OCI-LY7 (cell line): ENCODE measurements around the gene SPARC. TPM values are rescaled to one million over a fixed set of nuclear protein-coding genes. Genes with fewer than 3 reads are reported as not detected.

ENCODE experiments used
- BruUV-seq: library from RNA; stranded (reverse); fragments of 400-500 nt; replicated peaks from 2 replicates; lab custom pipeline; 2021; lab: Mats Ljungman, UMichigan
- CTCF ChIA-PET: fragments of 300-600 bp; sonication (Branson Sonifier 250); formaldehyde crosslinking; loops from one replicate; lab custom pipeline; 2022; ENCODE audit warnings: antibody characterized with exemption; ENCODE audit not compliant: unreplicated experiment; lab: Charles Lee
- POLR2A ChIA-PET: fragments of 300-600 bp; sonication (Branson Sonifier 250); formaldehyde crosslinking; loops from one replicate; lab custom pipeline; 2022; ENCODE audit warnings: antibody characterized with exemption; lab: Charles Lee
- DNase-seq: peaks from one replicate; pipeline ENCODE4 v3.0.0-alpha.2; 2015; ENCODE audit warnings: low spot score
- H2AFZ ChIP-seq: fragments of 200-600 bp; sonication (generic), shearing (Covaris generic); 2 replicates; pipeline ENCODE4 v1.6.1; 2014; ENCODE audit warnings: mild to moderate bottlenecking, antibody characterized with exemption, low read length, moderate library complexity
- H3K27ac ChIP-seq: fragments of 200-600 bp; sonication (generic); 2 replicates; pipeline ENCODE4 v1.5.1; 2014; ENCODE audit warnings: mixed run types, low read depth, mild to moderate bottlenecking, moderate library complexity, low read length, inconsistent platforms; ENCODE audit not compliant: poor library complexity, severe bottlenecking
- H3K36me3 ChIP-seq: fragments of 200-600 bp; sonication (generic); 2 replicates; pipeline ENCODE4 v1.6.1; 2014; ENCODE audit warnings: mild to moderate bottlenecking, antibody characterized with exemption, low read length, moderate library complexity, mixed read lengths; ENCODE audit not compliant: insufficient read depth
- H3K4me1 ChIP-seq: fragments of 200-600 bp; sonication (generic); 2 replicates; pipeline ENCODE4 v1.5.1; 2014; ENCODE audit warnings: mild to moderate bottlenecking, low read length; ENCODE audit not compliant: insufficient read depth, poor library complexity, severe bottlenecking
- H3K4me2 ChIP-seq: fragments of 200-600 bp; sonication (generic); 2 replicates; pipeline ENCODE4 v1.6.1; 2014; ENCODE audit warnings: mild to moderate bottlenecking, low read length
- H3K4me3 ChIP-seq: fragments of 200-600 bp; sonication (generic); 2 replicates; pipeline ENCODE4 v1.5.1; 2014; ENCODE audit warnings: mild to moderate bottlenecking, low read depth, low read length; ENCODE audit not compliant: poor library complexity, severe bottlenecking
- H3K79me2 ChIP-seq: fragments of 200-600 bp; sonication (generic); 2 replicates; pipeline ENCODE4 v1.6.1; 2016; ENCODE audit warnings: low read depth, mild to moderate bottlenecking, low read length, moderate library complexity, mixed read lengths; ENCODE audit not compliant: insufficient read depth
- H3K9me2 ChIP-seq: fragments of 200-600 bp; sonication (generic); 2 replicates; pipeline ENCODE4 v1.6.1; 2016; ENCODE audit warnings: mild to moderate bottlenecking, low read length, mixed read lengths; ENCODE audit not compliant: insufficient read depth
- H3K9me3 ChIP-seq: fragments of 200-600 bp; sonication (generic); 2 replicates; pipeline ENCODE4 v1.6.1; 2014; ENCODE audit warnings: mild to moderate bottlenecking, mixed run types, low read length, mixed read lengths
- H4K20me1 ChIP-seq: fragments of 200-600 bp; sonication (generic); 2 replicates; pipeline ENCODE4 v1.6.1; 2014; ENCODE audit warnings: mild to moderate bottlenecking, antibody characterized with exemption, low read length, moderate library complexity, mixed read lengths; ENCODE audit not compliant: insufficient read depth
- CTCF ChIP-seq: fragments of 200-600 bp; sonication (generic); conservative IDR thresholded peaks from 2 replicates; pipeline ENCODE4 v1.5.1; 2014; ENCODE audit warnings: mild to moderate bottlenecking, antibody characterized with exemption, low read length, moderate library complexity, mixed read lengths
- EZH2phosphoT487 ChIP-seq: fragments of 200-600 bp; sonication (generic); IDR thresholded peaks from 2 replicates; pipeline ENCODE4 v1.6.1; 2018; ENCODE audit warnings: low read depth, borderline replicate concordance, mild to moderate bottlenecking, mixed run types, antibody characterized with exemption, low read length, moderate library complexity, mixed read lengths
- intact Hi-C: fragments of 100-400 bp; cut with micrococcal nuclease; formaldehyde crosslinking; loops from one replicate; pipeline ENCODE4 v1.10.0; 2022; ENCODE audit not compliant: unreplicated experiment
- total RNA-seq, 2 experiments: library from RNA; depleted of rRNA in 1 of 2; stranded (reverse); fragments of >200 nt in 1 of 2; shearing (Covaris generic) in 1 of 2; gene quantifications; 2 replicates each; pipeline ENCODE4 v1.2.3, GENCODE V29; 2014 to 2022

The SPARC gene
- total RNA-seq, 2 experiments from 2014 or later, result 0.89 TPM; not detected in 1

GRCh38 chr5:151721087-151721646 lies 34.5 kb upstream of the SPARC start:
- POLR2A ChIA-PET, result interaction anchor here (0.7 to 2.5 kb wide), 3 partner anchors 17 to 63 kb away, joined by 4 to 10 read pairs (median 4); no protein-coding TSS in a partner anchor
- CTCF ChIA-PET, result interaction anchor here (0.9 to 1.5 kb wide), 2 partner anchors 9 to 69 kb away, joined by 3 read pairs; no protein-coding TSS in a partner anchor
- H3K79me2 ChIP-seq, result no peaks in the 10 kb centered on the region
- no peaks in the 10 kb centered on the region for H3K9me2 ChIP-seq
- H3K4me2 ChIP-seq, result no peak overlapping the region
- no peak overlapping the region for H3K27ac ChIP-seq
- no peaks in the 10 kb centered on the region for H3K9me3 ChIP-seq
- intact Hi-C loops, result no loop called here
- DNase-seq, result no peak
- BruUV-seq, result no TSS peak
- no peaks in the 10 kb centered on the region for H3K36me3 ChIP-seq
- no peaks in the 10 kb centered on the region for H4K20me1 ChIP-seq
- no peak overlapping the region for H2AFZ ChIP-seq
- H3K4me1 ChIP-seq, result no peaks in the 10 kb centered on the region
- TF ChIP-seq CTCF (no peak), EZH2phosphoT487 (no peak)
- no peak overlapping the region for H3K4me3 ChIP-seq

DNA sequence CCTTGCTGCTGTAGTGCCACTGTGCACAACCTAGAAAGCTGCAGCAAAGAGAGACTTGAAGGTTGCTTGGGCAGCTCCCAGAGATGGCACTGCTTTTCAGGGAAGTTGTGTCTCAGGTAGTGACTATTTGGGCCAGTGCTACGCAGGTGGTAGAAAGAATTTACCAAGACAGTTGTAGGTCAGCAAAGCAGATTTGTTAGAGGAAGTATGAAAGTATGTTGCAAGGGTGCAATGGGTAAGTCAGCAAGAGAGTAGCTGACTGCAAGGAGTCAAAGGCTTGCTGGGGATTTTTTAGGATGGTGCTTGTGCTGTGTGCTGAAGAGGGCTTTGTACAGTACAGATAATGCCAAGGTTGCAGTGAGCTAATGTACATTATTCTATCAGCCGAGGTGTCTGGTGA lies 33.5 kb upstream of the SPARC start:
- no peak for DNase-seq
- H3K4me3 ChIP-seq, result no peak overlapping the region
- TF ChIP-seq EZH2phosphoT487, result no peak
- TF ChIP-seq CTCF, result no peak
- BruUV-seq, result no TSS peak
- no peaks in the 10 kb centered on the region for H3K4me1 ChIP-seq
- no peaks in the 10 kb centered on the region for H3K9me3 ChIP-seq
- intact Hi-C loops, result no loop called here
- H3K27ac ChIP-seq, result no peak overlapping the region
- H3K9me2 ChIP-seq, result no peaks in the 10 kb centered on the region
- CTCF ChIA-PET, result interaction anchor here (0.9 kb wide), 1 partner anchor 68 kb away, joined by 3 read pairs; no protein-coding TSS in a partner anchor
- POLR2A ChIA-PET, result interaction anchor here (1.3 to 2.5 kb wide), 2 partner anchors 16 to 62 kb away, joined by 4 to 10 read pairs; no protein-coding TSS in a partner anchor
- no peak overlapping the region for H3K4me2 ChIP-seq
- H3K79me2 ChIP-seq, result no peaks in the 10 kb centered on the region
- no peaks in the 10 kb centered on the region for H3K36me3 ChIP-seq
- H2AFZ ChIP-seq, result no peak overlapping the region
- no peaks in the 10 kb centered on the region for H4K20me1 ChIP-seq
